NCI-H69 (cell line): ENCODE measurements around the gene KLHL30.
A peak's percentile ranks its signal among the peaks of the same experiment; 100 is the strongest.

Source experiments
- DNase-seq: peaks from one replicate; lab custom pipeline; 2025; lab: John Stamatoyannopoulos, UW

KLHL30 gene

GRCh38 chr2:238120463-238121298 is 17.8 kb upstream of the KLHL30 start:
- peak; percentile 9 for DNase-seq

GRCh38 chr2:238121511-238122286 is 16.8 kb upstream of the KLHL30 start:
- no peak for DNase-seq

GRCh38 chr2:238122287-238123217 is 15.9 kb upstream of the KLHL30 start:
- DNase-seq: no peak

GRCh38 chr2:238123218-238123971 is 15.1 kb upstream of the KLHL30 start:
- no peak for DNase-seq

- DNase-seq: no peak
These were observed 14.4 kb upstream of the KLHL30 start for GRCh38 chr2:238123991-238124470.

- DNase-seq: no peak
These were observed 13.9 kb upstream of the KLHL30 start for GRCh38 chr2:238124488-238125126.

- no peak for DNase-seq
These were observed 13.2 kb upstream of the KLHL30 start for GRCh38 chr2:238125127-238125885.

GRCh38 chr2:238126338-238126737 is 12.1 kb upstream of the KLHL30 start:
- DNase-seq: no peak

GRCh38 chr2:238126775-238127164 is 11.7 kb upstream of the KLHL30 start:
- no peak for DNase-seq

- DNase-seq: no peak
These were observed 11.1 kb upstream of the KLHL30 start for GRCh38 chr2:238127165-238128060.

GRCh38 chr2:238128061-238128440 is 10.4 kb upstream of the KLHL30 start:
- DNase-seq: no peak

- DNase-seq: no peak
These were observed 9.9 kb upstream of the KLHL30 start for GRCh38 chr2:238128534-238129001.

GRCh38 chr2:238129166-238130010 is 9.1 kb upstream of the KLHL30 start:
- DNase-seq: no peak

GRCh38 chr2:238130111-238130695 is 8.3 kb upstream of the KLHL30 start:
- no peak for DNase-seq

GRCh38 chr2:238130696-238131628 is 7.5 kb upstream of the KLHL30 start:
- peak; percentile 20 for DNase-seq

GRCh38 chr2:238131761-238132462 is 6.6 kb upstream of the KLHL30 start:
- DNase-seq: no peak
